A673 (cell line): ENCODE results near the gene RBM19.

Experiments
- EZH2 ChIP-seq: fragments of 200-600 bp; sonication (generic); IDR thresholded peaks from 2 replicates; pipeline ENCODE4 v1.6.1; 2017; ENCODE audit warnings: borderline replicate concordance, low read depth, mild to moderate bottlenecking, mixed read lengths, antibody characterized with exemption, low read length; ENCODE audit not compliant: poor library complexity, severe bottlenecking
- TF ChIP-seq, protein P1 (sequence below): fragments of 300-800, 200-600 bp; sonication (generic); conservative IDR thresholded peaks from 2 replicates; pipeline ENCODE4 v1.5.1; 2017; ENCODE audit warnings: low read depth, mild to moderate bottlenecking, antibody characterized with exemption, low read length, moderate library complexity, mixed read lengths

DNA sequence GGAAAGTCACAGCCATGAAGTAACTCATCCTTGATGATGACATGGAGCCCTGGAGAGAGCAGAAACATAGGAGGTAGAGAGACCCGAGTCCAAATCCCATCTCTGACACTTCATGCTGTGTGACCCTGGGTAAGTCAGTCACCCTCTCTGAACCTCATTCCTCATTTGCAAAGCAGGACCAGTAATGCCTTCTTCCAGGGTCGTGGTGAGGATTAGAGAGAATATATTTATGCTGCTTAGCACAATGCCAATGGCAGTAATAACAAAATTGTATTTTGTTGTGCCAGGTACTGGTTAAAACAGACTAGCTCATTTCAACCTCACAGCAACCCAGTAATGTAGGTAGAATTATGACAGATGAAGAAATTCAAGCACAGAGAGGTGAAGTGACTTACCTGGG is 13.9 kb upstream of the RBM19 start:
- TF ChIP-seq, protein P1, sequence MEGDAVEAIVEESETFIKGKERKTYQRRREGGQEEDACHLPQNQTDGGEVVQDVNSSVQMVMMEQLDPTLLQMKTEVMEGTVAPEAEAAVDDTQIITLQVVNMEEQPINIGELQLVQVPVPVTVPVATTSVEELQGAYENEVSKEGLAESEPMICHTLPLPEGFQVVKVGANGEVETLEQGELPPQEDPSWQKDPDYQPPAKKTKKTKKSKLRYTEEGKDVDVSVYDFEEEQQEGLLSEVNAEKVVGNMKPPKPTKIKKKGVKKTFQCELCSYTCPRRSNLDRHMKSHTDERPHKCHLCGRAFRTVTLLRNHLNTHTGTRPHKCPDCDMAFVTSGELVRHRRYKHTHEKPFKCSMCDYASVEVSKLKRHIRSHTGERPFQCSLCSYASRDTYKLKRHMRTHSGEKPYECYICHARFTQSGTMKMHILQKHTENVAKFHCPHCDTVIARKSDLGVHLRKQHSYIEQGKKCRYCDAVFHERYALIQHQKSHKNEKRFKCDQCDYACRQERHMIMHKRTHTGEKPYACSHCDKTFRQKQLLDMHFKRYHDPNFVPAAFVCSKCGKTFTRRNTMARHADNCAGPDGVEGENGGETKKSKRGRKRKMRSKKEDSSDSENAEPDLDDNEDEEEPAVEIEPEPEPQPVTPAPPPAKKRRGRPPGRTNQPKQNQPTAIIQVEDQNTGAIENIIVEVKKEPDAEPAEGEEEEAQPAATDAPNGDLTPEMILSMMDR = no peak
- TF ChIP-seq EZH2 = no peak
